ENCODE measurements around the gene PAK6. TPM values are rescaled to one million over a fixed set of nuclear protein-coding genes. Genes with fewer than 3 reads are reported as not detected.
A peak's percentile ranks its signal among the peaks of the same experiment; 100 is the strongest.

PAK6 gene
- total RNA-seq, 1 experiment from 2014 or later, result 1.8 TPM

- in situ Hi-C loops (cut with HindIII; ENCODE audit: low sequenced_read_pairs), result no loop called here
- DNase-seq (ENCODE audit: low spot score), result no peak
Measured at GRCh38 chr15:40285151-40285550, 46.3 kb downstream of the PAK6 start.

- no peak for DNase-seq (ENCODE audit: low spot score)
- in situ Hi-C loops (cut with HindIII; ENCODE audit: low sequenced_read_pairs), result no loop called here
Measured at GRCh38 chr15:40285554-40286011, 46.7 kb downstream of the PAK6 start.

GRCh38 chr15:40286061-40286532 lies 47.2 kb downstream of the PAK6 start:
- no peak for DNase-seq (ENCODE audit: low spot score)

GRCh38 chr15:40286794-40287193 lies 47.9 kb downstream of the PAK6 start:
- in situ Hi-C loops (cut with HindIII; ENCODE audit: low sequenced_read_pairs), result no loop called here
- DNase-seq (ENCODE audit: low spot score), result no peak

More at GRCh38 chr15:40286061-40286532, 47.2 kb downstream of the PAK6 start:
- in situ Hi-C loops (cut with HindIII; ENCODE audit: low sequenced_read_pairs), result no loop called here

- no peak for DNase-seq (ENCODE audit: low spot score)
- in situ Hi-C loops (cut with HindIII; ENCODE audit: low sequenced_read_pairs), result no loop called here
Measured at GRCh38 chr15:40287505-40287904, 48.6 kb downstream of the PAK6 start.

GRCh38 chr15:40287968-40288367 lies 49.1 kb downstream of the PAK6 start:
- in situ Hi-C loops (cut with HindIII; ENCODE audit: low sequenced_read_pairs), result no loop called here
- DNase-seq (ENCODE audit: low spot score), result no peak

GRCh38 chr15:40289140-40289775 lies 50.4 kb downstream of the PAK6 start:
- in situ Hi-C loops (cut with HindIII; ENCODE audit: low sequenced_read_pairs), result no loop called here
- peak; percentile 56 for DNase-seq (ENCODE audit: low spot score)

GRCh38 chr15:40290545-40290917 lies 51.7 kb downstream of the PAK6 start:
- no peak for DNase-seq (ENCODE audit: low spot score)
- in situ Hi-C loops (cut with HindIII; ENCODE audit: low sequenced_read_pairs), result no loop called here

GRCh38 chr15:40290918-40291574 lies 52.2 kb downstream of the PAK6 start:
- DNase-seq (ENCODE audit: low spot score), result no peak

GRCh38 chr15:40292246-40292645 lies 53.4 kb downstream of the PAK6 start:
- no peak for DNase-seq (ENCODE audit: low spot score)
- in situ Hi-C loops (cut with HindIII; ENCODE audit: low sequenced_read_pairs), result no loop called here

More at GRCh38 chr15:40290918-40291574, 52.2 kb downstream of the PAK6 start:
- in situ Hi-C loops (cut with HindIII; ENCODE audit: low sequenced_read_pairs), result no loop called here

GRCh38 chr15:40293006-40293405 lies 54.1 kb downstream of the PAK6 start:
- in situ Hi-C loops (cut with HindIII; ENCODE audit: low sequenced_read_pairs), result no loop called here

GRCh38 chr15:40293905-40294895 lies 55.3 kb downstream of the PAK6 start:
- in situ Hi-C loops (cut with HindIII; ENCODE audit: low sequenced_read_pairs), result no loop called here
- DNase-seq (ENCODE audit: low spot score), result no peak

More at GRCh38 chr15:40293006-40293405, 54.1 kb downstream of the PAK6 start:
- no peak for DNase-seq (ENCODE audit: low spot score)

- no peak for DNase-seq (ENCODE audit: low spot score)
- in situ Hi-C loops (cut with HindIII; ENCODE audit: low sequenced_read_pairs), result no loop called here
Measured at GRCh38 chr15:40295297-40295696, 56.4 kb downstream of the PAK6 start.

- in situ Hi-C loops (cut with HindIII; ENCODE audit: low sequenced_read_pairs), result no loop called here
- DNase-seq (ENCODE audit: low spot score), result no peak
Measured at GRCh38 chr15:40295877-40296560, 57.2 kb downstream of the PAK6 start.

GRCh38 chr15:40296561-40297230 lies 57.8 kb downstream of the PAK6 start:
- in situ Hi-C loops (cut with HindIII; ENCODE audit: low sequenced_read_pairs), result no loop called here
- no peak for DNase-seq (ENCODE audit: low spot score)

GRCh38 chr15:40297356-40297755 lies 58.5 kb downstream of the PAK6 start:
- in situ Hi-C loops (cut with HindIII; ENCODE audit: low sequenced_read_pairs), result no loop called here
- DNase-seq (ENCODE audit: low spot score), result no peak

GRCh38 chr15:40298216-40298935 lies 59.5 kb downstream of the PAK6 start:
- DNase-seq (ENCODE audit: low spot score), result no peak
- in situ Hi-C loops (cut with HindIII; ENCODE audit: low sequenced_read_pairs), result no loop called here

- no peak for DNase-seq (ENCODE audit: low spot score)
- in situ Hi-C loops (cut with HindIII; ENCODE audit: low sequenced_read_pairs), result no loop called here
Measured at GRCh38 chr15:40300367-40300766, 61.5 kb downstream of the PAK6 start.

Data from G401 (cell line).